Heart right ventricle (tissue), 16 donors: ENCODE measurements around the gene BSPH1. TPM values are rescaled to one million over a fixed set of nuclear protein-coding genes. Genes with fewer than 3 reads are reported as not detected.

ENCODE experiments used
- ATAC-seq, 8 donors: fragments of 200-7000 bp; cut with Tn5 transposase; one replicate each; pipeline ENCODE4 v1.9.1; 2020; ENCODE audit warnings: mild to moderate bottlenecking in 8 of 8, moderate library complexity in 8 of 8, moderate number of reproducible peaks in 1 of 8
- DNase-seq, 2 donors: peaks; one replicate each; pipeline ENCODE4 v3.0.0-alpha.2; 2020
- H3K27ac ChIP-seq, 10 donors: fragments of 200-600 bp; sonication (generic) in 2 of 10; one replicate each; pipeline versions ENCODE4 v1.5.0 to v1.8.0; 2020 to 2022; ENCODE audit warnings: mild to moderate bottlenecking in 3 of 10
- H3K27me3 ChIP-seq, 7 donors: fragments of 200-600 bp; one replicate each; pipeline ENCODE4 v1.8.0; 2021 to 2022; ENCODE audit warnings: mild to moderate bottlenecking in 2 of 7
- H3K36me3 ChIP-seq, 9 donors: fragments of 200-600 bp; sonication (generic) in 1 of 9; one replicate each; pipeline versions ENCODE4 v1.5.0 to v1.8.0; 2020 to 2022; ENCODE audit warnings: mild to moderate bottlenecking in 2 of 9
- H3K4me1 ChIP-seq, 9 donors: fragments of 200-600 bp; sonication (generic) in 1 of 9; one replicate each; pipeline versions ENCODE4 v1.5.0 to v1.8.0; 2020 to 2022; ENCODE audit warnings: mild to moderate bottlenecking in 4 of 9
- H3K4me3 ChIP-seq, 10 donors: fragments of 200-600 bp; sonication (generic) in 2 of 10; one replicate each; pipeline versions ENCODE4 v1.5.0 to v1.8.0; 2020 to 2022; ENCODE audit warnings: mild to moderate bottlenecking in 7 of 10, moderate library complexity in 2 of 10
- H3K9me3 ChIP-seq, 11 donors: fragments of 200-600 bp in 10 of 11; sonication (generic) in 2 of 11; one replicate each; pipeline versions ENCODE4 v1.5.0 to v1.8.0; 2013 to 2022; ENCODE audit warnings: mild to moderate bottlenecking in 2 of 11, control low read depth in 1 of 11, moderate library complexity in 1 of 11
- WGBS, 2 donors: extraction: QIAGEN DNeasy Blood & Tissue Kit; methylation state at CpG; one replicate each; pipeline ENCODE4 v1.1.7; 2013; ENCODE audit warnings: inconsistent platforms in 1 of 2; 5-methylcytosine and 5-hydroxymethylcytosine counted together
- intact Hi-C, 10 donors: fragments of 100-400 bp; cut with DNase I; formaldehyde crosslinking; loops; one replicate each; pipeline versions ENCODE4 v1.11.1 to v1.14.2; 2022
- polyA plus RNA-seq, 2 donors: library from polyadenylated mRNA; stranded (reverse); fragments of 200-250 nt; gene quantifications; one replicate each; pipeline ENCODE4 v1.2.3, GENCODE V29; 2013
- total RNA-seq, 10 donors: library from RNA; stranded (reverse); fragmentation: NEBNext Ultra II Directional in 3 of 10; extraction: Animal tissue kit (Norgen Biotek cat#: 25700) in 3 of 10; gene quantifications; one replicate each; pipeline versions ENCODE4 v1.2.1 to v1.2.4, GENCODE V29; 2021 to 2023
- TF ChIP-seq, protein P1 (sequence below), 9 donors: fragments of 200-600 bp; sonication (generic) in 2 of 9; IDR thresholded peaks; one replicate each; pipeline versions ENCODE4 v1.5.0 to v1.8.0; 2021 to 2022; ENCODE audit warnings: antibody characterized with exemption in 9 of 9, mild to moderate bottlenecking in 5 of 9, moderate library complexity in 1 of 9
- donor health status: Arrhythmogenic right ventricular cardiomyopathy.
- donor health status: ischemic (EF 13 %, LVEDD 7.1; RV severe dilation, severe dysfunction).
- donor health status: healthy with polysubstance abuse.
- donor health status: DM: no; HTN: yes; CAD: no.
- donor health status: DM: no; HTN: no; CAD: no.
- donor health status: ischemic (EF 25% LVEDD 6.9; RV normal size, moderate dysfunction).
- donor health status: ischemic (EF 25% LVEDD 5.7; RV mildly dilated, moderate dysfunction).
- donor health status: healthy.
- donor health status: DM: yes; HTN: yes; CAD: no.
- donor health status: Ischemic cardiomyopathy.
- donor health status: ischemic (EF 35%, LVEDD 5.7; RV mildly dilated, moderate dysfunction).
- donor health status: nonischemic (EF 11% LVEDD 7.7; RV severe dilation, severe dysfunction).
- donor health status: DM: yes; HTN: yes; CAD: no.
- donor health status: PGD.
- donor health status: ischemic (EF 29% LVEDD 5.4; RV normal size, mild dysfunction).
- donor health status: nonischemic (EF 23%, LVEDD 6.1; RV moderate dilation, normal function).

Gene BSPH1
- total and polyA plus RNA-seq, 12 donors: not detected

DNA sequence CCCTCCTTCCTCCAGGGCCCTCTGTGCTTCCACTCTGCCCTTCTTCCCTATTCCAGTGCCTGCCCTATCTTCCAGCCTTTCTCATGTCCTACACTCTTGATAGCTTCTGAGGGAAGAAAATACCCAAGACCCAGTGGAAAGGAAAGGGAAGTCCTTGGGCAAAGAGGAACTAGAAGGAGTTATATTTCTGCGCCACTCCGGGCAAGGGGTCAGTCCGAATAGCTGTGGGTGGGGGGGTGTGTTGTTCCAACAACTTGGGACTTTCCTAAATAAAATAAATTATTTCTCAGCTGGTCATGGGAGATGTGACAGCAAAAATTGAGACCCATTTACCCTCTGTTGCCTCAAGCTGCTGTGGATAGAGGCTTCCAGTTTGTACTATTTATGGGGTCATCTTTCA is 28.7 kb upstream of the BSPH1 start:
- TF ChIP-seq, protein P1, sequence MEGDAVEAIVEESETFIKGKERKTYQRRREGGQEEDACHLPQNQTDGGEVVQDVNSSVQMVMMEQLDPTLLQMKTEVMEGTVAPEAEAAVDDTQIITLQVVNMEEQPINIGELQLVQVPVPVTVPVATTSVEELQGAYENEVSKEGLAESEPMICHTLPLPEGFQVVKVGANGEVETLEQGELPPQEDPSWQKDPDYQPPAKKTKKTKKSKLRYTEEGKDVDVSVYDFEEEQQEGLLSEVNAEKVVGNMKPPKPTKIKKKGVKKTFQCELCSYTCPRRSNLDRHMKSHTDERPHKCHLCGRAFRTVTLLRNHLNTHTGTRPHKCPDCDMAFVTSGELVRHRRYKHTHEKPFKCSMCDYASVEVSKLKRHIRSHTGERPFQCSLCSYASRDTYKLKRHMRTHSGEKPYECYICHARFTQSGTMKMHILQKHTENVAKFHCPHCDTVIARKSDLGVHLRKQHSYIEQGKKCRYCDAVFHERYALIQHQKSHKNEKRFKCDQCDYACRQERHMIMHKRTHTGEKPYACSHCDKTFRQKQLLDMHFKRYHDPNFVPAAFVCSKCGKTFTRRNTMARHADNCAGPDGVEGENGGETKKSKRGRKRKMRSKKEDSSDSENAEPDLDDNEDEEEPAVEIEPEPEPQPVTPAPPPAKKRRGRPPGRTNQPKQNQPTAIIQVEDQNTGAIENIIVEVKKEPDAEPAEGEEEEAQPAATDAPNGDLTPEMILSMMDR (IDR thresholded peaks at IDR 0.05): no peak
- Histone ChIP-seq H3K9me3 (no peaks in the 10 kb centered on the region), H3K27ac (no peak overlapping the region), H3K27me3 (peaks cover 0 to 34% (median 5%) of the 10 kb centered on the region in 7 donors), H3K4me3 (no peak overlapping the region), H3K36me3 (no peaks in the 10 kb centered on the region), H3K4me1 (no peaks in the 10 kb centered on the region)
- WGBS, 2 donors: 76 to 81% methylated on average over 3 of the region's 3 CpGs
- intact Hi-C loops: no loop called here
- DNase-seq (no peak), ATAC-seq (no peak)

DNA sequence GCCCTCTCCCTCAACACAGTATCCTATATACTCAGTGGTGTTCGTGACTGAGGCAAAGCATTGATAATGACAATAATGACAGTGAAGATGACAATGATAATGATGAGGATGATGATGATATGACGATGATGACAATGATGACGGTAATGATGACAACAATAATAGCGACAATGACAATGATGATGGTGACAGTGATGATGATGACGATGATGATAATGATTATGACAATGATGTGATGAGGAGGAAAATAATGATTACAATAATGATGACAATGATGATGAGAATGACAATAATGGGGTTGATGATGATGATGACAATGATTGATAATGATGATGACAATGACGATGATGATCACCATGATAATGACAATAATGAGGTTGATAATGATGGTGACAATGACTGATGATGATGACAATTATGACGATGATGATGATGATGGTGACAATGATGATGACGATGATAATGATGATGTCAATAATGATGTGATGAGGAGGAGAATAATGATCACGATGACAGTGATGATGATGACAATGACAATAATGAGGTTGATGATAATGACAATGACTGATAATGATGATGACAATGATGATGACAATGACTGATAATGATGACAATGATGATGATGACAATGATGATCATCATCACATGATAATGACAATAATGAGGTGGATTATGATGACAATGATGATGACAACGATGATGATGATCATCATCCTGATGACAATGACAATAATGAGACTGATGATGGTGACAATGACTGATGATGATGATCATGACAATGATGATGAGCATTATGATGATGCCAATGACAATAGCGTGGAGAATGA is 19.2 kb upstream of the BSPH1 start:
- TF ChIP-seq, protein P1 (IDR thresholded peaks at IDR 0.05): no peak
- H3K27me3 ChIP-seq: peaks cover 0 to 26% (median 8%) of the 10 kb centered on the region in 7 donors
- H3K4me1 ChIP-seq: no peaks in the 10 kb centered on the region
- H3K36me3 ChIP-seq: no peaks in the 10 kb centered on the region
- WGBS, 2 donors: 87 to 90% methylated on average over 11 of the region's 11 CpGs
- ATAC-seq: no peak
- DNase-seq: no peak
- peaks cover 0 to 20% (median 0%) of the 10 kb centered on the region in 11 donors for H3K9me3 ChIP-seq
- intact Hi-C loops: no loop called here
- H3K4me3 ChIP-seq: no peak overlapping the region
- no peak overlapping the region for H3K27ac ChIP-seq

DNA sequence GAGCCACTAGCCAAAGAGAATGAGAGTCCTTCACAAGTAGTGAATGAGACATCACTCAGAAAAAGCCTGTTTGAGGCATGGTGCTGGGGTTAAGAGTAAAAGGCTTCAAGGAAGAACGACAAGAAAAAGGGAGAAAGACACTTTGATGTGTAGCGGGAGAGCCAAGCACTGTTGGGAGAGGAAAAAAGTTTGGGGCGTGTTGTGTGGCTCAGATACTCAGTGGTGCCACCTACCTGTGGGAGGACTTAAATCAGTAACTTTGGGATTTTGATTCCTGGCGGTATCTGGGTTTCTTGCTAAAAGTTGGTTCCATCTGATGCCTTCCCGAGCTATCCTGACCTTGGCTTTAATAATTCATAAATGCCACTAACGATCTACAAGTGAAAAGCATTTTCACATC is 14.8 kb upstream of the BSPH1 start:
- H3K4me3 ChIP-seq: no peak overlapping the region
- DNase-seq: no peak
- WGBS, 2 donors: 79 to 80% methylated on average over 6 of the region's 6 CpGs
- no peak for ATAC-seq
- H3K36me3 ChIP-seq: no peaks in the 10 kb centered on the region
- TF ChIP-seq, protein P1 (IDR thresholded peaks at IDR 0.05): no peak
- H3K4me1 ChIP-seq: no peaks in the 10 kb centered on the region
- H3K9me3 ChIP-seq: peaks cover 0 to 20% (median 0%) of the 10 kb centered on the region in 11 donors
- no peak overlapping the region for H3K27ac ChIP-seq
- intact Hi-C loops: no loop called here
- H3K27me3 ChIP-seq: peaks cover 0 to 17% (median 8%) of the 10 kb centered on the region in 7 donors

DNA sequence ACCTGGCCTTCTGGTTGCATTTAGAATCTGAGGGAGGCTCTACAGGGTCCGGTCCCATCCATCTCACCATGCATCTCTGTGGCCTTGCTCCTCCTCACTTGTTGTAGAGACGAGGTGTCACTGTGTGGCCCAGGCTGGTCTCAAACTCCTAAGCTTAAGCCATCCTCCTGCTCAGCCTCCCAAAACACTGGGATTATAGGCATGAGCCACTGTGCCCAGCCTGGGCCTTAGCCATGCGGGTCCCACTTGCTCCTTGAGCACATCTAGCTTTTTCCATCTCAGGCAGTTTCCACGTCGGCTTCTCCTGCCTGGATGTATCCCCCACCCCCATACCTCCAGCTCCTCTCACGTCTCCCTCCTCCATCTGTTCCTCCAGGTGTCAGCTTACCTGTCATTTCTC is 12.3 kb upstream of the BSPH1 start:
- Histone ChIP-seq H3K4me3 (no peak overlapping the region), H3K27me3 (peaks cover 0 to 17% (median 8%) of the 10 kb centered on the region in 7 donors), H3K36me3 (no peaks in the 10 kb centered on the region), H3K27ac (no peak overlapping the region), H3K9me3 (peaks cover 0 to 17% (median 0%) of the 10 kb centered on the region in 11 donors), H3K4me1 (no peaks in the 10 kb centered on the region)
- TF ChIP-seq, protein P1 (IDR thresholded peaks at IDR 0.05): no peak
- no peak for DNase-seq
- ATAC-seq: no peak
- WGBS, 2 donors: 71 to 75% methylated on average over 6 of the region's 6 CpGs
- intact Hi-C loops: no loop called here
